Endothelial cell of umbilical vein (primary cell): ENCODE results near the gene KANK4. TPM values are rescaled to one million over a fixed set of nuclear protein-coding genes. Genes with fewer than 3 reads are reported as not detected.

ENCODE experiments used
- BruUV-seq: library from RNA; stranded (reverse); fragments of 400-500 nt; replicated peaks from 2 replicates; lab custom pipeline; 2021; lab: Mats Ljungman, UMichigan
- CTCF ChIA-PET: fragments of 300-600, 350-600 bp; sonication (Branson Sonifier 250); formaldehyde crosslinking; loops from one replicate; lab custom pipeline; 2021; ENCODE audit warnings: antibody characterized with exemption, inconsistent platforms; lab: Charles Lee
- POLR2A ChIA-PET: fragments of 300-600, 350-600 bp; sonication (Branson Sonifier 250); formaldehyde crosslinking; loops from one replicate; lab custom pipeline; 2021; ENCODE audit warnings: antibody characterized with exemption, inconsistent platforms; lab: Charles Lee
- DNase-seq: peaks from one replicate; pipeline ENCODE4 v3.0.0-alpha.2; 2011; ENCODE audit warnings: low read depth, low spot score
- FAIRE-seq: peaks from 2 replicates; lab custom pipeline; 2011; peaks lifted over from hg19 to GRCh38; lab: Jason Lieb, UNC
- H2AFZ ChIP-seq: 2 replicates; pipeline ENCODE4 v1.6.0; 2012; ENCODE audit warnings: low read depth, low read length, control low read depth, inconsistent platforms
- H3K27ac ChIP-seq: 2 replicates; pipeline ENCODE4 v1.5.1; 2011; ENCODE audit warnings: low read depth, mild to moderate bottlenecking, control low read depth, low read length, moderate library complexity; ENCODE audit not compliant: insufficient read depth
- H3K27me3 ChIP-seq, 2 experiments: 2 replicates each; pipeline versions ENCODE4 v1.6.0 to v1.6.1; 2011; ENCODE audit warnings: low read length in 2 of 2, mixed read lengths in 1 of 2; ENCODE audit not compliant: control insufficient read depth in 2 of 2, insufficient read depth in 2 of 2
- H3K36me3 ChIP-seq, 2 experiments: 2 replicates in 1 of 2; 3 replicates in 1 of 2; pipeline ENCODE4 v1.5.1; 2011; ENCODE audit warnings: low read length in 2 of 2, mild to moderate bottlenecking in 1 of 2, moderate library complexity in 1 of 2; ENCODE audit not compliant: control insufficient read depth in 2 of 2, insufficient read depth in 2 of 2; ENCODE audit errors: extremely low read depth in 1 of 2
- H3K4me1 ChIP-seq: 3 replicates; pipeline ENCODE4 v1.5.1; 2011; ENCODE audit warnings: mild to moderate bottlenecking, low read length; ENCODE audit not compliant: control insufficient read depth, insufficient read depth; ENCODE audit errors: extremely low read depth
- H3K4me2 ChIP-seq: 2 replicates; pipeline ENCODE4 v1.6.1; 2011; ENCODE audit warnings: low read length, control low read depth, mixed read lengths; ENCODE audit not compliant: insufficient read depth
- H3K4me3 ChIP-seq, 3 experiments: fragments of 200-600 bp in 1 of 3; sonication (generic), shearing (Covaris generic) in 1 of 3; replicated peaks in 1 of 3; 2 replicates each; pipeline ENCODE4 v1.5.1; 2011 to 2016; ENCODE audit warnings: control low read depth in 3 of 3, low read length in 3 of 3, mild to moderate bottlenecking in 2 of 3, inconsistent platforms in 1 of 3, low read depth in 1 of 3, moderate library complexity in 1 of 3; ENCODE audit not compliant: insufficient read depth in 1 of 3
- H3K79me2 ChIP-seq: 2 replicates; pipeline ENCODE4 v1.6.0; 2012; ENCODE audit warnings: low read length, inconsistent platforms; ENCODE audit not compliant: control insufficient read depth, insufficient read depth
- H3K9ac ChIP-seq: replicated peaks from 2 replicates; pipeline ENCODE3; 2011; ENCODE audit warnings: low read length, control low read depth; ENCODE audit not compliant: insufficient read depth; ENCODE audit errors: extremely low read depth
- H3K9me1 ChIP-seq: replicated peaks from 3 replicates; pipeline ENCODE4 v1.6.0; 2011; ENCODE audit warnings: mild to moderate bottlenecking, low read length; ENCODE audit not compliant: control insufficient read depth, insufficient read depth; ENCODE audit errors: extremely low read depth
- H3K9me3 ChIP-seq: replicated peaks from 2 replicates; pipeline ENCODE4 v1.5.1; 2012; ENCODE audit warnings: low read length, inconsistent platforms; ENCODE audit not compliant: control insufficient read depth, insufficient read depth
- H4K20me1 ChIP-seq: replicated peaks from 2 replicates; pipeline ENCODE3; 2011; ENCODE audit warnings: mild to moderate bottlenecking, low read length; ENCODE audit not compliant: control insufficient read depth, insufficient read depth; ENCODE audit errors: extremely low read depth
- CTCF ChIP-seq, 2 donors: IDR thresholded peaks; 1 replicate in 1 of 2; 2 replicates in 1 of 2; pipeline ENCODE4 v1.5.1; 2011; ENCODE audit warnings: low read length in 2 of 2, mild to moderate bottlenecking in 2 of 2, moderate library complexity in 2 of 2, control low read depth in 1 of 2, inconsistent platforms in 1 of 2, low read depth in 1 of 2; ENCODE audit not compliant: insufficient read depth in 1 of 2; ENCODE audit errors: extremely low read depth in 1 of 2
- EZH2 ChIP-seq: IDR thresholded peaks from 2 replicates; pipeline ENCODE4 v1.6.1; 2012; ENCODE audit warnings: borderline replicate concordance, low read depth, mild to moderate bottlenecking, moderate library complexity, low read length, inconsistent platforms; ENCODE audit not compliant: severe bottlenecking
- FOS ChIP-seq: IDR thresholded peaks from 2 replicates; pipeline ENCODE4 v1.6.1; 2011; ENCODE audit warnings: mild to moderate bottlenecking, low read length, moderate library complexity, borderline replicate concordance; ENCODE audit not compliant: insufficient read depth
- JUN ChIP-seq: IDR thresholded peaks from 2 replicates; pipeline ENCODE4 v1.6.1; 2011; ENCODE audit warnings: borderline replicate concordance, low read depth; ENCODE audit not compliant: insufficient read length, insufficient read depth
- MYC ChIP-seq: IDR thresholded peaks from one replicate; pipeline ENCODE4 v1.6.1; 2011; ENCODE audit warnings: mild to moderate bottlenecking, low read depth, low read length
- POLR2A ChIP-seq: IDR thresholded peaks from 2 replicates; pipeline ENCODE4 v1.6.1; 2012; ENCODE audit warnings: low read depth, mild to moderate bottlenecking, control low read depth, low read length
- POLR2AphosphoS5 ChIP-seq: IDR thresholded peaks from 2 replicates; pipeline ENCODE4 v1.6.1; 2012; ENCODE audit warnings: low read depth, mild to moderate bottlenecking, control low read depth, low read length, moderate library complexity; ENCODE audit not compliant: insufficient read depth
- dilution Hi-C: fragments of 300-500 bp; cut with MboI; formaldehyde crosslinking; loops from one replicate; pipeline ENCODE4 v1.15.0; 2019; ENCODE audit warnings: low sequenced_read_pairs; ENCODE audit not compliant: extremely low pct_ligation_motif_present
- intact Hi-C: fragments of 100-400 bp; cut with micrococcal nuclease; formaldehyde crosslinking; loops from one replicate; pipeline ENCODE4 v1.10.0; 2022
- polyA plus RNA-seq, 4 experiments: library from polyadenylated mRNA; depleted of rRNA in 3 of 4; stranded (reverse) in 3 of 4; unstranded in 1 of 4; fragments of >200 nt; gene quantifications; 2 replicates each; pipeline versions ENCODE4 v1.2.1 to v1.2.3, GENCODE V29; 2011 to 2012; ENCODE audit warnings: missing spikeins in 1 of 4
- total RNA-seq: library from RNA; stranded (reverse); gene quantifications from 2 replicates; pipeline ENCODE4 v1.2.3, GENCODE V29; 2021

The KANK4 gene
- total and polyA plus RNA-seq, 2 donors (not counting 3 experiments of a cell fraction or from before 2014, with no cell fraction given): not detected

GRCh38 chr1:62337706-62338631 lies 18.7 kb upstream of the KANK4 start:
- Histone ChIP-seq H4K20me1 (no peaks in the 10 kb centered on the region), H3K4me3 (no peak overlapping the region), H3K4me2 (no peak overlapping the region), H3K27ac (no peak overlapping the region), H3K9me1 (no peaks in the 10 kb centered on the region), H3K4me1 (no peaks in the 10 kb centered on the region), H3K36me3 (no peaks in the 10 kb centered on the region), H3K9me3 (no peaks in the 10 kb centered on the region), H2AFZ (no peak overlapping the region), H3K79me2 (no peaks in the 10 kb centered on the region), H3K27me3 (no peaks in the 10 kb centered on the region), H3K9ac (no peak overlapping the region)
- POLR2A ChIA-PET: no interaction called here
- dilution Hi-C loops: no loop called here
- intact Hi-C loops: no loop called here
- CTCF ChIA-PET: no interaction called here
- no peak for FAIRE-seq
- no TSS peak for BruUV-seq
- TF ChIP-seq EZH2: no peak
- TF ChIP-seq FOS: no peak
- no peak for DNase-seq

DNA sequence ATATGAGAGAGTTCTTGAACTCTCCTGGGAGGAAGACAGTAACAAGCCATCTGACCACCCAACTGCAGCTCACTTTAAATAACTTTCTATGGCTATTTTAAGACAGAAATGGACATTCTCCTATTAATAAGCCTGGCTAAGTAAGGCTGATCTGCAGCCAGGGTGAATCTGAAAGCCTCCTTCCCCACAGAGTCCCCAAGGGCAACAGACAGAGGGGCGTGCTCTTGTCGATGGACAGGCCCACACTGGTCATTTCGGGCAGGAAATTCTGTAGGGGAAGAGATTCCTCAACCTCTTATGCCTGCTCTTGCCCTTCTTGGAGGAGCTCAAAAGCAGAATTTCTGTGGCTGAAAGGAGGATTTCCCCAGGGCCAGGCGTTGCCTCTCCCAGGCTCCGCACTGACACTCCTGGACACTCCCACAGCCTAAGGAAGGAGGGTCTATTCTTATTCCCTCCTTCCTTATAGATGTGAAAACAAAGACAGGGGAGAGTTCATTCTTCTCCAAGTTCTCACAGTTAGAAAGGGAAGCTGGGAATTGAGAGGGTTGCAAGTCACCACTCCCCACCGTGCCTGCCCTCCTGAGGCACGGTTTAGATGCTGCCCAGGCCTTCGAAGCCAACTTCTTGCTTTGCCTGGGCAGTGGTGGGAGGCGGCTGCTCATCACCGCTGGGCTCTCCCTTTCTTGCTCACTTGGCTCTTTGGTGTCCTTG lies 17.9 kb upstream of the KANK4 start:
- Histone ChIP-seq H3K9me1 (no peaks in the 10 kb centered on the region), H3K9me3 (no peaks in the 10 kb centered on the region), H3K36me3 (no peaks in the 10 kb centered on the region), H3K27me3 (no peaks in the 10 kb centered on the region), H3K9ac (no peak overlapping the region), H3K27ac (no peak overlapping the region), H3K79me2 (no peaks in the 10 kb centered on the region), H3K4me2 (no peak overlapping the region), H2AFZ (no peak overlapping the region), H3K4me3 (no peak overlapping the region), H4K20me1 (no peaks in the 10 kb centered on the region), H3K4me1 (no peaks in the 10 kb centered on the region)
- dilution Hi-C loops (no loop called here), intact Hi-C loops (no loop called here)
- no peak for FAIRE-seq
- no peak for DNase-seq
- ChIA-PET CTCF (no interaction called here), POLR2A (no interaction called here)
- TF ChIP-seq JUN (no peak), CTCF (IDR thresholded peaks at IDR 0.05; ENCODE audit: extremely low read depth in 1 of 2, insufficient read depth in 1 of 2, low read depth in 1 of 2, low read length in 2 of 2) (no peak), POLR2A (no peak), MYC (no peak), FOS (no peak), EZH2 (no peak), POLR2AphosphoS5 (no peak)
- BruUV-seq: no TSS peak
